ENCODE measurements around the gene WDFY4.

The WDFY4 gene

GRCh38 chr10:48785796-48786195, 101.1 kb downstream of the WDFY4 start:
- Histone ChIP-seq H2AFZ (ENCODE audit: low read length) (no peak overlapping the region), H3K9me3 (ENCODE audit: insufficient read depth, low read depth, low read length) (no peaks in the 10 kb centered on the region), H3K36me3 (ENCODE audit: insufficient read depth, low read length) (no peaks in the 10 kb centered on the region), H3F3A (ENCODE audit: low read depth) (no peaks in the 10 kb centered on the region), H3K9ac (ENCODE audit: low read depth, low read length, poor library complexity, severe bottlenecking) (no peak overlapping the region), H3K4me2 (ENCODE audit: low read depth, low read length, poor library complexity, severe bottlenecking) (no peak overlapping the region), H3K9me2 (replicated peaks; ENCODE audit: low read depth, low read length) (no peaks in the 10 kb centered on the region), H3K27me3 (ENCODE audit: insufficient read depth, low read length, poor library complexity, severe bottlenecking) (peaks cover 24% of the 10 kb centered on the region), H3K79me2 (ENCODE audit: insufficient read depth, low read length) (no peaks in the 10 kb centered on the region), H4K20me1 (ENCODE audit: insufficient read depth, low read length, poor library complexity, severe bottlenecking) (no peaks in the 10 kb centered on the region), H3K4me3 (ENCODE audit: low read length, poor library complexity, severe bottlenecking) (no peak overlapping the region), H3K4me1 (ENCODE audit: insufficient read depth, low read length, poor library complexity, severe bottlenecking) (no peaks in the 10 kb centered on the region)
- TF ChIP-seq EZH2phosphoT487 (IDR thresholded peaks at IDR 0.05; ENCODE audit: borderline replicate concordance) (no peak), CTCF (conservative IDR thresholded peaks at IDR 0.05; ENCODE audit: low read length) (no peak)

- no peak overlapping the region for H3K9ac ChIP-seq (ENCODE audit: low read depth, low read length, poor library complexity, severe bottlenecking)
- no peaks in the 10 kb centered on the region for H3K4me1 ChIP-seq (ENCODE audit: insufficient read depth, low read length, poor library complexity, severe bottlenecking)
- no peak for TF ChIP-seq CTCF (conservative IDR thresholded peaks at IDR 0.05; ENCODE audit: low read length)
- no peak for TF ChIP-seq EZH2phosphoT487 (IDR thresholded peaks at IDR 0.05; ENCODE audit: borderline replicate concordance)
- peaks cover 30% of the 10 kb centered on the region for H3K27me3 ChIP-seq (ENCODE audit: insufficient read depth, low read length, poor library complexity, severe bottlenecking)
- no peaks in the 10 kb centered on the region for H3K79me2 ChIP-seq (ENCODE audit: insufficient read depth, low read length)
- no peaks in the 10 kb centered on the region for H4K20me1 ChIP-seq (ENCODE audit: insufficient read depth, low read length, poor library complexity, severe bottlenecking)
- no peak overlapping the region for H3K4me3 ChIP-seq (ENCODE audit: low read length, poor library complexity, severe bottlenecking)
- no peak overlapping the region for H2AFZ ChIP-seq (ENCODE audit: low read length)
- no peaks in the 10 kb centered on the region for H3F3A ChIP-seq (ENCODE audit: low read depth)
- H3K36me3 ChIP-seq (ENCODE audit: insufficient read depth, low read length) = no peaks in the 10 kb centered on the region
- H3K9me3 ChIP-seq (ENCODE audit: insufficient read depth, low read depth, low read length) = no peaks in the 10 kb centered on the region
- no peak overlapping the region for H3K4me2 ChIP-seq (ENCODE audit: low read depth, low read length, poor library complexity, severe bottlenecking)
- H3K9me2 ChIP-seq (replicated peaks; ENCODE audit: low read depth, low read length) = no peaks in the 10 kb centered on the region
Measured at GRCh38 chr10:48786606-48787282, 102.1 kb downstream of the WDFY4 start.

GRCh38 chr10:48788554-48788953, 103.9 kb downstream of the WDFY4 start:
- H3K9ac ChIP-seq (ENCODE audit: low read depth, low read length, poor library complexity, severe bottlenecking) = no peak overlapping the region
- no peaks in the 10 kb centered on the region for H3F3A ChIP-seq (ENCODE audit: low read depth)
- no peaks in the 10 kb centered on the region for H4K20me1 ChIP-seq (ENCODE audit: insufficient read depth, low read length, poor library complexity, severe bottlenecking)
- no peaks in the 10 kb centered on the region for H3K4me1 ChIP-seq (ENCODE audit: insufficient read depth, low read length, poor library complexity, severe bottlenecking)
- H3K9me3 ChIP-seq (ENCODE audit: insufficient read depth, low read depth, low read length) = no peaks in the 10 kb centered on the region
- H3K4me3 ChIP-seq (ENCODE audit: low read length, poor library complexity, severe bottlenecking) = no peak overlapping the region
- H3K9me2 ChIP-seq (replicated peaks; ENCODE audit: low read depth, low read length) = no peaks in the 10 kb centered on the region
- H3K36me3 ChIP-seq (ENCODE audit: insufficient read depth, low read length) = no peaks in the 10 kb centered on the region
- TF ChIP-seq EZH2phosphoT487 (IDR thresholded peaks at IDR 0.05; ENCODE audit: borderline replicate concordance) (no peak), CTCF (conservative IDR thresholded peaks at IDR 0.05; ENCODE audit: low read length) (no peak)
- no peaks in the 10 kb centered on the region for H3K79me2 ChIP-seq (ENCODE audit: insufficient read depth, low read length)
- no peak overlapping the region for H3K4me2 ChIP-seq (ENCODE audit: low read depth, low read length, poor library complexity, severe bottlenecking)
- no peak overlapping the region for H2AFZ ChIP-seq (ENCODE audit: low read length)
- peaks cover 44% of the 10 kb centered on the region for H3K27me3 ChIP-seq (ENCODE audit: insufficient read depth, low read length, poor library complexity, severe bottlenecking)
